Measurements from ENCODE around the gene KLHDC7B.

KLHDC7B gene

DNA sequence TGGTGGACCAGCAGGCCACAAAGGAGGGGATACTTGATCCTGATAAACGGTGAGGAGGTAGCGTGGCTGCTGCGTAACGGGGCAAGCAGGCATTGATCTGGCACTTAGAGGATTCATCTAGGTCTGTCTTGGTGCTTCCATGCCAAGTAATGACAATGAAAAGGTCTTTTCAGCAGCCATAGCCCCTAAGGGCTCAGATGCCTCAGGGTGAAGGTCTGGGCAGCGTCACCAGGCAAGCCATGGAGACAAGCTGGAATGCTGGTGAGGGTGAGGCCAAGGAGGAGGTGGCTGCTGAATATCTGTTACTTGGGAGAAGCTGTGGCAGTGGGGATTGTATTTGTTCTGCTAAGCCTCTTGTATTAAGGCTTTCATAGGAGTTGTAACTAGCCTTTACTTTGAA, 41.7 kb downstream of the KLHDC7B start:
- Histone ChIP-seq H3K36me3 (ENCODE audit: control insufficient read depth in 2 of 2, insufficient read depth in 2 of 2, low read length in 2 of 2) (no peaks in the 10 kb centered on the region), H3K9ac (ENCODE audit: low read depth in 1 of 2, low read length in 2 of 2) (no peak overlapping the region), H3K27me3 (ENCODE audit: control insufficient read depth in 2 of 2, insufficient read depth in 2 of 2, low read length in 2 of 2) (no peaks in the 10 kb centered on the region), H3K4me1 (ENCODE audit: control insufficient read depth in 2 of 2, insufficient read depth in 2 of 2, low read length in 2 of 2) (peaks cover 5 to 7% of the 10 kb centered on the region in 2 donors), H3K9me3 (ENCODE audit: control insufficient read depth in 2 of 2, low read length in 2 of 2) (no peaks in the 10 kb centered on the region), H3K4me3 (ENCODE audit: low read length in 2 of 2) (no peak overlapping the region), H3K27ac (ENCODE audit: low read depth in 2 of 2, low read length in 2 of 2) (no peak overlapping the region)

DNA sequence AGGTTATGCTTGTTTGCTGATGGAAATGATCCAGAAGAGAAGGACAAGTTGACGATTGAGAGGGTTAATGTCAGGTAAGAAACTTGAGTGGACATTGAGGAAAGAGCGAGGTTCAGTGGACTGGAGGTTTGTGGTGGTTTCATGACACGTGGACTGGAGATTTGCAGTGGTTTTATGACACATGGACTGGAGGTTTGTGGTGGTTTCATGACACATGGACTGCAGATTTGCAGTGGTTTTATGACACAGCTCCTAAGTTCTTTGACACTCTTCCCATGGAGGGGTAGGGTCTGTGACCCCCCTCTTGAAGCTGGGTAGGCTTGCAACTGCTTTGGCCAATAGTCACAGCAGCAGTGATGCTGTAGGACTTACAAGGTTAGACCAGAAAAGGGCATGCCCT, 49.5 kb downstream of the KLHDC7B start:
- no peaks in the 10 kb centered on the region for H3K9me3 ChIP-seq (ENCODE audit: control insufficient read depth in 2 of 2, low read length in 2 of 2)
- H3K27me3 ChIP-seq (ENCODE audit: control insufficient read depth in 2 of 2, insufficient read depth in 2 of 2, low read length in 2 of 2) = peaks cover 4 to 7% of the 10 kb centered on the region in 2 donors
- no peak overlapping the region for H3K27ac ChIP-seq (ENCODE audit: low read depth in 2 of 2, low read length in 2 of 2)
- H3K36me3 ChIP-seq (ENCODE audit: control insufficient read depth in 2 of 2, insufficient read depth in 2 of 2, low read length in 2 of 2) = no peaks in the 10 kb centered on the region
- H3K9ac ChIP-seq (ENCODE audit: low read depth in 1 of 2, low read length in 2 of 2) = no peak overlapping the region
- no peaks in the 10 kb centered on the region for H3K4me1 ChIP-seq (ENCODE audit: control insufficient read depth in 2 of 2, insufficient read depth in 2 of 2, low read length in 2 of 2)
- no peak overlapping the region for H3K4me3 ChIP-seq (ENCODE audit: low read length in 2 of 2)

GRCh38 chr22:50597097-50597496, 51.4 kb downstream of the KLHDC7B start:
- Histone ChIP-seq H3K36me3 (ENCODE audit: control insufficient read depth in 2 of 2, insufficient read depth in 2 of 2, low read length in 2 of 2) (no peaks in the 10 kb centered on the region), H3K4me3 (ENCODE audit: low read length in 2 of 2) (no peak overlapping the region), H3K27me3 (ENCODE audit: control insufficient read depth in 2 of 2, insufficient read depth in 2 of 2, low read length in 2 of 2) (peaks cover 5 to 13% of the 10 kb centered on the region in 2 donors), H3K4me1 (ENCODE audit: control insufficient read depth in 2 of 2, insufficient read depth in 2 of 2, low read length in 2 of 2) (no peaks in the 10 kb centered on the region), H3K9me3 (ENCODE audit: control insufficient read depth in 2 of 2, low read length in 2 of 2) (no peaks in the 10 kb centered on the region), H3K9ac (ENCODE audit: low read depth in 1 of 2, low read length in 2 of 2) (no peak overlapping the region), H3K27ac (ENCODE audit: low read depth in 2 of 2, low read length in 2 of 2) (no peak overlapping the region)

DNA sequence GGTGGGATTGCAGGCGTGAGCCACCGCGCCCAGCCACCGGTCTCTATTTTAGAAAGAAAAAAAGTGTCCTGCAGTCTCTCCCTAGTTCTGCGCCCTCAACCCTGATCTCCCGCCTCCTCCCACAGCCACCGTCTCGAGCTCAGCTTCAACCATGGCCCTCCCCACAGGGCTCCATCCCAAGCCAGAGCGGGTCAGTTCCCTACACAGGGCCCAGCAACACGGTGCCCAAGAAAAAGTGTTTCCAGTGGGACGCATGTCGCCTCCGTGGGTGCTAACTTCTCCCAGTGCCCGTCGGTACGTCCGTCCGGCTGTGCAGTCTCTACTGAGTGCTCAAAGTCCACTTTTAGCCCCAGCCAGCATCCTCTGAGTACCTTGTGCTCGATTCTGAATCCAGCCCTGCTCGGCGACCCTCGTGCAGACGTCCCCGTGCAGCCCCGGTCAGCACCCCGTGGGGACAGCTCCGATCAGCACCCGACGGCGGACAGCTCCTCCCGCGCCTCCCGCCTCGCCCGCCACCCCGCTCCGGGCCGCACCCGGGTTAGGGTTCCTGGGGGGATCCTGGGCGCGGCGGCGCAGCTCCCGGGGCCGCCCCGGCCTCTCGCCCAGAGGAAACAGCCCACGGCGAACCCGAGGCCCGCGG, 54.2 kb downstream of the KLHDC7B start:
- Histone ChIP-seq H3K9ac (ENCODE audit: low read depth in 1 of 2, low read length in 2 of 2) (no peak overlapping the region), H3K36me3 (ENCODE audit: control insufficient read depth in 2 of 2, insufficient read depth in 2 of 2, low read length in 2 of 2) (no peaks in the 10 kb centered on the region), H3K27ac (ENCODE audit: low read depth in 2 of 2, low read length in 2 of 2) (no peak overlapping the region), H3K27me3 (ENCODE audit: control insufficient read depth in 2 of 2, insufficient read depth in 2 of 2, low read length in 2 of 2) (peaks cover 16 to 22% of the 10 kb centered on the region in 2 donors), H3K4me3 (ENCODE audit: low read length in 2 of 2) (no peak overlapping the region), H3K9me3 (ENCODE audit: control insufficient read depth in 2 of 2, low read length in 2 of 2) (no peaks in the 10 kb centered on the region), H3K4me1 (ENCODE audit: control insufficient read depth in 2 of 2, insufficient read depth in 2 of 2, low read length in 2 of 2) (no peaks in the 10 kb centered on the region)

- Histone ChIP-seq H3K27me3 (ENCODE audit: control insufficient read depth in 2 of 2, insufficient read depth in 2 of 2, low read length in 2 of 2) (peaks cover 16 to 22% of the 10 kb centered on the region in 2 donors), H3K4me1 (ENCODE audit: control insufficient read depth in 2 of 2, insufficient read depth in 2 of 2, low read length in 2 of 2) (no peaks in the 10 kb centered on the region), H3K36me3 (ENCODE audit: control insufficient read depth in 2 of 2, insufficient read depth in 2 of 2, low read length in 2 of 2) (no peaks in the 10 kb centered on the region), H3K27ac (ENCODE audit: low read depth in 2 of 2, low read length in 2 of 2) (no peak within 1 kb of the TSS), H3K9me3 (ENCODE audit: control insufficient read depth in 2 of 2, low read length in 2 of 2) (no peaks in the 10 kb centered on the region), H3K9ac (ENCODE audit: low read depth in 1 of 2, low read length in 2 of 2) (no peak within 1 kb of the TSS), H3K4me3 (ENCODE audit: low read length in 2 of 2) (no peak within 1 kb of the TSS)
Observed at GRCh38 chr22:50600538-50600937, 54.8 kb downstream of the KLHDC7B start, which contains the start of gene MAPK8IP2. Gene MAPK8IP2, plus strand, starts transcription at chr22:50600793. Its CDS starts 26 bp downstream, at chr22:50600819.
